Erythroblast (primary cell): ENCODE measurements around the gene CD63.

ENCODE experiments used
- GATA1 ChIP-seq: IDR thresholded peaks from 2 replicates; pipeline ENCODE4 v1.6.1; 2011; ENCODE audit warnings: low read depth, mild to moderate bottlenecking, control low read depth, low read length, moderate library complexity
- POLR2A ChIP-seq: IDR thresholded peaks from 2 replicates; pipeline ENCODE4 v1.6.1; 2011; ENCODE audit warnings: mild to moderate bottlenecking, low read length

GRCh38 chr12:55712700-55713415 is 16.0 kb downstream of the CD63 start:
- TF ChIP-seq POLR2A (no peak), GATA1 (no peak)
